ENCODE data around the gene PIK3C2B.

DNA sequence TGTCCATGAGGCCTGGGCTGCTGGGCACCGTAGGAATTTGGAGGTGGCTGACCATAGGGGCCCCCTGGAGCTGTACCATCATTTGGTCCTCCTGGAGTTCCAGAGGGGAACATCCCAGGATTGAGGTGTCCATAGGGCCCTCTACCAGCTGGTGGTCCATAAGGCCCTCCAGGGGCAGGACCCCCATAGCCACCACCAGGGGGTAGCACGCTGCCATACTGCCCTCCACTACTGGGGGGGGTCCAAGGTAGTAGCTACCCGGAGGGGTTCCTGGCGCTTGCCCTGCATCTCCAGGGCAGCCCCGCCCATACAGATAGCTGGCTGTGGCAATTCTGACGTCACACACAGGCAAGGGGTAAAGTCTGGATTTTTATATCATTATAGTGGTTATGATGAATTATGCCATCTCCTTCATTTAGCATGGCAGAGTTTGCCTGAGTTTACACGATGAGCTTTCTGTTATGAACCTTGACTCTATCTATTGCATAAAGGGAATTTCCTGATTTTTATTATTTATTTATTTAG is 34.8 kb upstream of the PIK3C2B start:
- TF ChIP-seq, protein P1, sequence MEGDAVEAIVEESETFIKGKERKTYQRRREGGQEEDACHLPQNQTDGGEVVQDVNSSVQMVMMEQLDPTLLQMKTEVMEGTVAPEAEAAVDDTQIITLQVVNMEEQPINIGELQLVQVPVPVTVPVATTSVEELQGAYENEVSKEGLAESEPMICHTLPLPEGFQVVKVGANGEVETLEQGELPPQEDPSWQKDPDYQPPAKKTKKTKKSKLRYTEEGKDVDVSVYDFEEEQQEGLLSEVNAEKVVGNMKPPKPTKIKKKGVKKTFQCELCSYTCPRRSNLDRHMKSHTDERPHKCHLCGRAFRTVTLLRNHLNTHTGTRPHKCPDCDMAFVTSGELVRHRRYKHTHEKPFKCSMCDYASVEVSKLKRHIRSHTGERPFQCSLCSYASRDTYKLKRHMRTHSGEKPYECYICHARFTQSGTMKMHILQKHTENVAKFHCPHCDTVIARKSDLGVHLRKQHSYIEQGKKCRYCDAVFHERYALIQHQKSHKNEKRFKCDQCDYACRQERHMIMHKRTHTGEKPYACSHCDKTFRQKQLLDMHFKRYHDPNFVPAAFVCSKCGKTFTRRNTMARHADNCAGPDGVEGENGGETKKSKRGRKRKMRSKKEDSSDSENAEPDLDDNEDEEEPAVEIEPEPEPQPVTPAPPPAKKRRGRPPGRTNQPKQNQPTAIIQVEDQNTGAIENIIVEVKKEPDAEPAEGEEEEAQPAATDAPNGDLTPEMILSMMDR (IDR thresholded peaks at IDR 0.05): no peak
- TF ChIP-seq POLR2A (IDR thresholded peaks at IDR 0.05): no peak

All from prostate gland (tissue), 2 donors.